Pulmonary artery endothelial cell (primary cell): Measurements from ENCODE around the gene BSN. TPM values are rescaled to one million over a fixed set of nuclear protein-coding genes. Genes with fewer than 3 reads are reported as not detected.
"Not testable (repeated sequence)": the region's sequence is repeated elsewhere in the genome, so short reads cannot be mapped to it uniquely, and the experiment has no call there.

Experiments used
- DNase-seq: peaks from one replicate; pipeline ENCODE4 v3.0.0-alpha.2; 2011; ENCODE audit warnings: low read depth, low spot score
- total RNA-seq: library from RNA; depleted of rRNA; stranded (reverse); fragments of >200 nt; gene quantifications from 2 replicates; pipeline ENCODE4 v1.2.3, GENCODE V29; 2014

Gene BSN
- total RNA-seq, 1 donor from 2014 or later = under 0.01 TPM

GRCh38 chr3:49673121-49673714 lies 118.9 kb downstream of the BSN start:
- DNase-seq = no peak

GRCh38 chr3:49673715-49674496 lies 119.6 kb downstream of the BSN start, which contains the start of gene APEH:
Gene APEH (plus strand): TSS chr3:49674351. CDS start chr3:49674402, 51 bp downstream.
- peak; percentile 77 for DNase-seq

GRCh38 chr3:49674497-49674983 lies 120.3 kb downstream of the BSN start:
- no peak for DNase-seq

GRCh38 chr3:49675912-49676311 lies 121.6 kb downstream of the BSN start:
- no peak for DNase-seq

- DNase-seq = no peak
Measured at GRCh38 chr3:49680493-49681231, 126.4 kb downstream of the BSN start.

GRCh38 chr3:49681232-49681522 lies 126.9 kb downstream of the BSN start:
- DNase-seq = no peak

- DNase-seq = no peak
Measured at GRCh38 chr3:49681543-49681942, 127.3 kb downstream of the BSN start.

GRCh38 chr3:49683162-49683561 lies 128.9 kb downstream of the BSN start:
- DNase-seq = no peak

GRCh38 chr3:49684453-49684852 lies 130.2 kb downstream of the BSN start:
- not testable (repeated sequence) for DNase-seq

- not testable (repeated sequence) for DNase-seq
Measured at GRCh38 chr3:49685103-49685502, 130.8 kb downstream of the BSN start.

GRCh38 chr3:49685846-49686245 lies 131.6 kb downstream of the BSN start:
- DNase-seq = not testable (repeated sequence)

GRCh38 chr3:49686346-49686745 lies 132.1 kb downstream of the BSN start:
- DNase-seq = not testable (repeated sequence)

- DNase-seq = not testable (repeated sequence)
Measured at GRCh38 chr3:49686769-49687423, 132.6 kb downstream of the BSN start.

- not testable (repeated sequence) for DNase-seq
Measured at GRCh38 chr3:49687424-49687795, 133.1 kb downstream of the BSN start.

GRCh38 chr3:49688338-49689045 lies 134.2 kb downstream of the BSN start:
- not testable (repeated sequence) for DNase-seq

GRCh38 chr3:49689046-49689907 lies 135.0 kb downstream of the BSN start, which contains the start of the genes MST1 and RNF123:
Gene MST1 (minus strand): TSS chr3:49689474. CDS start chr3:49688691, 783 bp downstream.
Gene RNF123 (plus strand): TSS chr3:49689557. CDS start chr3:49691166, 1,609 bp downstream.
- peak; percentile 50 for DNase-seq

GRCh38 chr3:49689908-49690624 lies 135.8 kb downstream of the BSN start:
- not testable (repeated sequence) for DNase-seq

- DNase-seq = not testable (repeated sequence)
Measured at GRCh38 chr3:49690856-49691255, 136.6 kb downstream of the BSN start.

GRCh38 chr3:49691481-49691880 lies 137.2 kb downstream of the BSN start:
- not testable (repeated sequence) for DNase-seq
